Erythroblast (primary cell): Measurements from ENCODE around the gene SMKR1.
"Not testable (repeated sequence)": the region's sequence is repeated elsewhere in the genome, so short reads cannot be mapped to it uniquely, and the experiment has no call there.

Experiments used
- GATA1 ChIP-seq: IDR thresholded peaks from 2 replicates; pipeline ENCODE4 v1.6.1; 2011; ENCODE audit warnings: low read depth, mild to moderate bottlenecking, control low read depth, low read length, moderate library complexity
- POLR2A ChIP-seq: IDR thresholded peaks from 2 replicates; pipeline ENCODE4 v1.6.1; 2011; ENCODE audit warnings: mild to moderate bottlenecking, low read length

DNA sequence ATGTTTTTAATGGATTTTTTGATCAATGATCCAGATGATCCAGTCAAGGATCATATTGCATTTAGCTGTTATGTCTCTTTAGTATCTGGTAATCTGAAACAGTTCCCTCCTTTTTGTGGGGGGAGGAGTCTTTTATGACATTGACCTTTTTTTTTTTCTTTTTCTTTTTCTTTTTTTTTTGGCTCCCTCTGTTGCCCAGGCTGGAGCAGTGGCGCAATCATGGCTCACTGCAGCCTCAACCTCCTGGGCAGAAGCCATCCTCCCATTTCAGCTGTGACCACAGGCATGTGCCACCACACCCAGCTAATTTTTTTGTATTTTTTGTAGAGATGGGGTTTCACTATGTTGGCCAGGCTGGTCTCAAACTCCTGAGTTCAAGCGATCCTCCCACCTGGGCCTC, 22.1 kb downstream of the SMKR1 start:
- TF ChIP-seq POLR2A, GATA1: not testable (repeated sequence)
